Stomach (tissue), 9 donors: ENCODE results near the gene SRPK3. TPM values are rescaled to one million over a fixed set of nuclear protein-coding genes. Genes with fewer than 3 reads are reported as not detected.

ENCODE experiments used
- DNase-seq, 2 donors: peaks; one replicate each; pipeline versions ENCODE4 v3.0.0 to v3.0.0-alpha.2; 2013 to 2019
- H3K27ac ChIP-seq, 5 donors: fragments of 200-600 bp in 4 of 5; sonication (generic) in 4 of 5; one replicate each; pipeline ENCODE4 v1.5.1; 2013 to 2019; ENCODE audit warnings: mild to moderate bottlenecking in 1 of 5, moderate library complexity in 1 of 5
- H3K27me3 ChIP-seq, 3 donors: fragments of 200-600 bp; sonication (generic); one replicate each; pipeline ENCODE4 v1.5.1; 2017 to 2019; ENCODE audit warnings: mixed run types in 1 of 3
- H3K36me3 ChIP-seq, 4 donors: fragments of 200-600 bp; sonication (generic); 1 replicate in 3 of 4; 2 replicates in 1 of 4; pipeline ENCODE4 v1.5.1; 2016 to 2019
- H3K4me1 ChIP-seq, 4 donors: fragments of 200-600 bp; sonication (generic); one replicate each; pipeline ENCODE4 v1.5.1; 2016 to 2019
- H3K4me3 ChIP-seq, 4 donors: fragments of 200-600 bp; sonication (generic) in 3 of 4; one replicate each; pipeline ENCODE4 v1.5.1; 2016 to 2019; ENCODE audit warnings: mild to moderate bottlenecking in 1 of 4
- H3K9me3 ChIP-seq, 4 donors: fragments of 200-600 bp; sonication (generic); one replicate each; pipeline ENCODE4 v1.5.1; 2016 to 2019
- EP300 ChIP-seq: sonication (generic); formaldehyde crosslinking; IDR thresholded peaks from one replicate; pipeline ENCODE4 v1.6.1; 2017; ENCODE audit warnings: antibody characterized with exemption
- POLR2A ChIP-seq, 4 donors: fragments of 450-650 bp; IDR thresholded peaks; one replicate each; pipeline ENCODE4 v1.6.1; 2016; ENCODE audit warnings: antibody characterized with exemption in 4 of 4, control low read depth in 2 of 4, mild to moderate bottlenecking in 1 of 4, moderate library complexity in 1 of 4
- POLR2AphosphoS5 ChIP-seq, 3 donors: sonication (generic); formaldehyde crosslinking; IDR thresholded peaks; one replicate each; pipeline ENCODE4 v1.6.1; 2016; ENCODE audit warnings: antibody characterized with exemption in 3 of 3
- WGBS, 5 donors: extraction: QIAGEN DNeasy Blood & Tissue Kit in 3 of 5; methylation state at CpG; one replicate each; pipeline versions ENCODE4 v1.1.5 to v1.1.7; 2013 to 2018; 5-methylcytosine and 5-hydroxymethylcytosine counted together
- intact Hi-C: fragments of 100-400 bp; cut with DNase I; formaldehyde crosslinking; loops from one replicate; pipeline ENCODE4 v1.15.1; 2023; ENCODE audit warnings: low total_unique reads
- polyA plus RNA-seq, 3 donors: library from polyadenylated mRNA; stranded (reverse); fragments of 200-250 nt; gene quantifications; one replicate each; pipeline ENCODE4 v1.2.3, GENCODE V29; 2013
- total RNA-seq, 5 donors: library from RNA; depleted of rRNA; stranded (reverse); fragments of >200 nt; gene quantifications; one replicate each; pipeline versions ENCODE4 v1.1.0 to v1.2.3, GENCODE V29; 2014 to 2016
- TF ChIP-seq, protein P1 (sequence below), 7 experiments: fragments of 450-650 bp in 4 of 7; fragments of 200-600 bp in 3 of 7; sonication (generic) in 3 of 7; IDR thresholded peaks; one replicate each; pipeline ENCODE4 v1.5.1; 2016 to 2019; ENCODE audit warnings: antibody characterized with exemption in 7 of 7, control low read depth in 2 of 7, mild to moderate bottlenecking in 1 of 7
- donor health status: healthy with polysubstance abuse.
- donor health status: Bipolar disorder and iron deficiency.
- donor health status: healthy.

SRPK3 gene
- total and polyA plus RNA-seq, 8 donors, result 0.35 to 3.6 (median 1.3) TPM; not detected in 2

DNA sequence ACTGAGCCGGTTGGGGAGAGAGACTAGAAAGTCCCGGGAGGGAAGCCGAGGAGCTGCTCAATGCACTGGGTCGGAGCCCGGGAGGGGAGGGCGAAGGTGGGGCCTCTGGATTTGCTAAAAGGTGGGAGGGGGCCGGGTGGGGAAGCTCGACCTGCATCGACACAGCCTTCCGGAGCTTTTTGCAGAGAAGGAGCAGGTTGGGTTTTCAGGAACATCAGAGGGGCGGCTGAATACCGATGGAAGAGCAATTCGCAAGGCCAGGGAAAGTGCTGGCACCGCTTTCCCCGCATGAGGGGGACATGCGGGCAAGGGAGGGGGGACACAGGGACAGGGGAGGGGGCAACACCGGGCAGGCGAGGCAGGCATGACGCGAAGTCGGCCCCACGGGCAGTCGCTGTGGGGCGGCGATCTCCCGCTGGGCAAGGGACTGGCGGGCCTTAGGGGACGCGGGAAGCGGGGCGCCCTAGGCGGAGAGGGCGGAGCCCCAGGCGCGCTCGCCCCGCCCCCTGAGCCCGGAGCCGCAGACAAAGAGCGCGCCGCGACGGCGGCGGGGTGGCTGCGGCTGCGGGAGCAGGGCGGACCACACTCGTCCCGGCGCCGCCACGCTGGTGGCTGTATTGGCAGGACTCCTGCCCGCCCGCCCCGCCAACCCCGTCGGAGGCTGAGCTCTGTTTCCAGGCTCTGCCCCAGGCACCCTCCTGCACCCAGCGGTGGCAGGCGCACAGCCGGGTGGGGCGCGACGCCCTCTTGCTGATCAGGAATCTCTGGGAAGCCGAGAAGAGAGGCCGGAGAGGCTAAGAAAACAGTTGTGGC, 37.9 kb downstream of the SRPK3 start:
- Histone ChIP-seq H3K36me3 (no peaks in the 10 kb centered on the region), H3K27me3 (peaks cover 4 to 34% (median 8%) of the 10 kb centered on the region in 3 donors), H3K4me3 (peak overlapping the region; percentile 42 to 51 (median 45)), H3K4me1 (peaks cover 0 to 14% (median 12%) of the 10 kb centered on the region in 4 donors), H3K9me3 (peaks cover 0 to 7% (median 0%) of the 10 kb centered on the region in 4 donors), H3K27ac (peak overlapping the region in 1 of 5 donors; percentile 51)
- 6 to 27% (median 23%) methylated on average over 7 to 63 of the region's 67 CpGs for WGBS, 5 donors
- intact Hi-C loops, result no loop called here
- TF ChIP-seq, protein P1, sequence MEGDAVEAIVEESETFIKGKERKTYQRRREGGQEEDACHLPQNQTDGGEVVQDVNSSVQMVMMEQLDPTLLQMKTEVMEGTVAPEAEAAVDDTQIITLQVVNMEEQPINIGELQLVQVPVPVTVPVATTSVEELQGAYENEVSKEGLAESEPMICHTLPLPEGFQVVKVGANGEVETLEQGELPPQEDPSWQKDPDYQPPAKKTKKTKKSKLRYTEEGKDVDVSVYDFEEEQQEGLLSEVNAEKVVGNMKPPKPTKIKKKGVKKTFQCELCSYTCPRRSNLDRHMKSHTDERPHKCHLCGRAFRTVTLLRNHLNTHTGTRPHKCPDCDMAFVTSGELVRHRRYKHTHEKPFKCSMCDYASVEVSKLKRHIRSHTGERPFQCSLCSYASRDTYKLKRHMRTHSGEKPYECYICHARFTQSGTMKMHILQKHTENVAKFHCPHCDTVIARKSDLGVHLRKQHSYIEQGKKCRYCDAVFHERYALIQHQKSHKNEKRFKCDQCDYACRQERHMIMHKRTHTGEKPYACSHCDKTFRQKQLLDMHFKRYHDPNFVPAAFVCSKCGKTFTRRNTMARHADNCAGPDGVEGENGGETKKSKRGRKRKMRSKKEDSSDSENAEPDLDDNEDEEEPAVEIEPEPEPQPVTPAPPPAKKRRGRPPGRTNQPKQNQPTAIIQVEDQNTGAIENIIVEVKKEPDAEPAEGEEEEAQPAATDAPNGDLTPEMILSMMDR (IDR thresholded peaks at IDR 0.05), result no peak
- TF ChIP-seq POLR2A (IDR thresholded peaks at IDR 0.05) (no peak), POLR2AphosphoS5 (IDR thresholded peaks at IDR 0.05) (no peak), EP300 (no peak)
- DNase-seq, result peak; percentile 49 to 75

DNA sequence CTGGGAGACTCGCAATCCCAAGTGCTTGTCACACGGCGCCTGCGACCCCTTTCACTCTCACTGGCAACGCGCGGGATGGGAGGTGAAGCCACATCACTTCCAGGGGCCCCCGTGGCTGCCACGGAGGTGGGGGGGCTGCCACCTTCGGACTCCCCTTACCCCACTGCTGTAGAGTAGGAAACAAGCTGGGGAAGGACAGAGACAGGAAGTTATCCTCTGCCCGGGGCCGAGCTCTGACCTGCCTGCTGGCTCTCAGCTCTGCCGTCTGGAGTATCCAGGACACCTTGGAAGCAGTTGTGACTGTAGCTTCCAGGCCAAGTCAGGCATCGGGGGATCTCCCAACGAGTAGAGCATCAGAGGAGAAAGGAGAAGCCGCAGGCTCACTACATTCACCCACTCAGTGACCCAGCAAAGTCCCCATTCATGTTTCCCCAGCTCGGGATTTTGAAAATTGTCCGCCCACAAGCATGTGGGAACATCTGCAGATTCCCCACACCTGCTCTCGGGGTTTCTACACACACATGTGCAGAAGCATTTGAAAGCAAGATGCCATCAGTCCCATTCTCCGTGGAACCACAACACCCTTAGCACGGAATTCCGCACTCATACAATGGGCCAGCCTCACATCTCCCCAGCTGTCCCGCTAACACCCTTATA, 38.7 kb downstream of the SRPK3 start:
- H3K36me3 ChIP-seq, result no peaks in the 10 kb centered on the region
- H3K27ac ChIP-seq, result peak overlapping the region in 1 of 5 donors; percentile 51
- TF ChIP-seq POLR2A (IDR thresholded peaks at IDR 0.05) (no peak), EP300 (no peak), POLR2AphosphoS5 (IDR thresholded peaks at IDR 0.05) (no peak)
- TF ChIP-seq, protein P1 (IDR thresholded peaks at IDR 0.05), result no peak
- H3K27me3 ChIP-seq, result peaks cover 4 to 41% (median 8%) of the 10 kb centered on the region in 3 donors
- WGBS, 5 donors, result 29 to 57% (median 45%) methylated on average over 12 to 23 of the region's 23 CpGs
- peaks cover 0 to 14% (median 12%) of the 10 kb centered on the region in 4 donors for H3K4me1 ChIP-seq
- intact Hi-C loops, result no loop called here
- no peak for DNase-seq
- peaks cover 0 to 7% (median 0%) of the 10 kb centered on the region in 4 donors for H3K9me3 ChIP-seq
- H3K4me3 ChIP-seq, result peak overlapping the region; percentile 42 to 51 (median 45)

DNA sequence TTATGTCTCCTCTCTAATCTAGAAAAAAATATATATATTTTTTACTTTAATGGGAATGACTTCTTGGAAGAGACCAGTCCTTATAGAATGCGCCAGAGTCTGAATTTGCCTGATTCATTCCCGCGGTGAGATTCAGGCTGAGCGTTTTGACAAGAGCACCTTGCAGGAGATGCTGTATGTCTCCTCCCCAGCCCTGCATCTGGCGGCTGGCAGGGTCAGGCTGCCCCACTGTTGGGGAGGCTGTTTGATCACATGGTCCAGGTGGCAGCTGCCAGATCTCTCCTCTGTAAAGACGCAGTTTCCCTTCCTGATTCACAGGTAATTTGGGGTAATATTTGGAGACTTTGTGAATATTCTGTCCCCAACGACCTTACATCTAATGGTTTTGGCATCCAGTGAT, 39.8 kb downstream of the SRPK3 start:
- Histone ChIP-seq H3K27ac (no peak overlapping the region), H3K4me1 (peaks cover 0 to 14% (median 12%) of the 10 kb centered on the region in 4 donors), H3K9me3 (peaks cover 0 to 7% (median 0%) of the 10 kb centered on the region in 4 donors), H3K36me3 (no peaks in the 10 kb centered on the region), H3K27me3 (peaks cover 4 to 43% (median 8%) of the 10 kb centered on the region in 3 donors), H3K4me3 (no peak overlapping the region)
- no peak for DNase-seq
- WGBS, 5 donors, result 76 to 86% (median 80%) methylated on average over 5 to 7 of the region's 7 CpGs
- no peak for TF ChIP-seq EP300
- TF ChIP-seq POLR2AphosphoS5 (IDR thresholded peaks at IDR 0.05), result no peak
- TF ChIP-seq, protein P1 (IDR thresholded peaks at IDR 0.05), result no peak
- no peak for TF ChIP-seq POLR2A (IDR thresholded peaks at IDR 0.05)
- intact Hi-C loops, result no loop called here

DNA sequence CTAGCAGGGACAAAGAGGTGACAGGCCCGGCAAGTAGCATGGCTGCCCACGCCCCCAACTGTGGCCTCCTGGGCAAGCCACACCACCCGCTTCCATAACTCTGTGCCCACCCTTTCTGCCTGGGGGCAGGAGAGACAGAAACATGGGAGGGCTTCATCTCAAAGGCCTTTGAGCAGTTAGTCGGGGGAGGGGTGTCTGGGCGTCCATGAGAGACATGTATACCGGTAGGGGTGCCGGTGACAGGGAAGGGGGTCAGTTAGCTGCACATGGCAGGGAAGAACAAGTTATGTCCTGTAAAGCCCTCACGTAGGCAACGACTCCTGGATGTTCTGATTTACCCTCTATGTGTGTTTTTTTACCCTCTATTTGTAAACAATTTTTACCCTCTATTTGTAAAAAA, 40.2 kb downstream of the SRPK3 start:
- Histone ChIP-seq H3K27me3 (peaks cover 4 to 43% (median 8%) of the 10 kb centered on the region in 3 donors), H3K9me3 (peaks cover 0 to 7% (median 0%) of the 10 kb centered on the region in 4 donors), H3K36me3 (no peaks in the 10 kb centered on the region), H3K27ac (no peak overlapping the region), H3K4me1 (peaks cover 0 to 14% (median 12%) of the 10 kb centered on the region in 4 donors), H3K4me3 (no peak overlapping the region)
- no peak for DNase-seq
- intact Hi-C loops, result no loop called here
- TF ChIP-seq, protein P1 (IDR thresholded peaks at IDR 0.05), result no peak
- TF ChIP-seq POLR2A (IDR thresholded peaks at IDR 0.05) (no peak), EP300 (no peak), POLR2AphosphoS5 (IDR thresholded peaks at IDR 0.05) (no peak)
- 85 to 89% (median 87%) methylated on average over 8 to 9 of the region's 9 CpGs for WGBS, 5 donors
